ENCODE results near the gene MBOAT1.

DNA sequence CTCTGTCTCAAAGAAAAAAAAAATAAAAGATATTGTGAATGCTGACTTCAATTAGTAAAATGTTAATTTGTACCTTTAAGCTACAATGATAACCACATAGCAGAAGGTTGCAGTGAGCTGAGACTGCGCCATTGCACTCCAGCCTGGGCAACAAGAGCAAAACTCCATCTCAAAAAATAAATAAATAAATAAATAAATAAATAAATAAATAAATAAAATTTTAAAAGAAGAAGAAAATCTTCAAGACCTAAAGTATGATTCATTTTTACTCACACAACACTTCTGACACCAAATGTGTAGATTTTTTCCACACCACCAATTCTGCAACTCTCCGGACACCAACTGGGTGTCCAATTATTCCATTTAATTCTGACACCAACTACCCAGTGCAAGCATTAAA, 28.8 kb upstream of the MBOAT1 start:
- TF ChIP-seq, protein P1, sequence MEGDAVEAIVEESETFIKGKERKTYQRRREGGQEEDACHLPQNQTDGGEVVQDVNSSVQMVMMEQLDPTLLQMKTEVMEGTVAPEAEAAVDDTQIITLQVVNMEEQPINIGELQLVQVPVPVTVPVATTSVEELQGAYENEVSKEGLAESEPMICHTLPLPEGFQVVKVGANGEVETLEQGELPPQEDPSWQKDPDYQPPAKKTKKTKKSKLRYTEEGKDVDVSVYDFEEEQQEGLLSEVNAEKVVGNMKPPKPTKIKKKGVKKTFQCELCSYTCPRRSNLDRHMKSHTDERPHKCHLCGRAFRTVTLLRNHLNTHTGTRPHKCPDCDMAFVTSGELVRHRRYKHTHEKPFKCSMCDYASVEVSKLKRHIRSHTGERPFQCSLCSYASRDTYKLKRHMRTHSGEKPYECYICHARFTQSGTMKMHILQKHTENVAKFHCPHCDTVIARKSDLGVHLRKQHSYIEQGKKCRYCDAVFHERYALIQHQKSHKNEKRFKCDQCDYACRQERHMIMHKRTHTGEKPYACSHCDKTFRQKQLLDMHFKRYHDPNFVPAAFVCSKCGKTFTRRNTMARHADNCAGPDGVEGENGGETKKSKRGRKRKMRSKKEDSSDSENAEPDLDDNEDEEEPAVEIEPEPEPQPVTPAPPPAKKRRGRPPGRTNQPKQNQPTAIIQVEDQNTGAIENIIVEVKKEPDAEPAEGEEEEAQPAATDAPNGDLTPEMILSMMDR (IDR thresholded peaks at IDR 0.05): no peak
- TF ChIP-seq POLR2A (IDR thresholded peaks at IDR 0.05) (no peak), POLR2AphosphoS5 (IDR thresholded peaks at IDR 0.05) (no peak)

Measured in suprapubic skin (tissue), 4 donors.